ELR (cell line): ENCODE data around the gene SLMAP.

Experiments
- DNase-seq: peaks from one replicate; pipeline ENCODE4 v3.0.0-alpha.2; 2015; ENCODE audit warnings: low read depth

Gene SLMAP

DNA sequence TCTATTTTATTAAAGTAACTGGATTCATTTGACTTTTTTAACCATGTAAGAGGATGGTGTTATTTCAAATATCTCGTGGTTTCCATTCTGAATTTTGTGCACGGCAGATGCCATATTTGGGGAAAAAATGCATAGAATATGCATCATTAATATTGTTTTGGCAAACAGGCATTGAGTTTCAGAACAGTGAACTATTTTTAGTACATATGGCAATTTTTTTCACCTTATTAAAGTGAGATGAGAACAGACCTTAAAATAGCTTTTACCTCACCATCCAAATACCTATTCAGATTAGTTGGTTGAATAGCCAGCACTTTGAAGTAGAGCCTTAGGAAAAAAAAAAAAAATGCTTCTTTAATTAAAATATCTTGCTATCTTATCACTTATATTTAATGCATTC is 134.8 kb downstream of the SLMAP start:
- no peak for DNase-seq

DNA sequence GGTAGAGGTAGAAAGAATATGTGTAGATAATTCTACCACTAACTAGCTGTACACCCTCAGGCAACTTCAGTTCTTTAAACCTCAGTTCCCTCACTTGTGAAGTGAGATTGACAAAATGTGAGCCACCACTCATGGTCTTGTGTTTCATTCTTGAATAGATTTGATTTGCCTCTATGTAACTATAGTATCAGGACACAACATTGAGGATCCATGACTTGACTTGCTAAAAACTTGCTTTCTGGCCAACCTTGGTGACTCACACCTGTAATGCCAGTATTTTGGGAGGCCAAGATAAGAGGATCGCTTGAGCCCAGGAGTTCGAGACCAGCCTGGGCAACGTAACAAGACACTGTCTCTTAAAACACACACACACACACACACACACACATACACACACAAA is 136.3 kb downstream of the SLMAP start:
- DNase-seq = no peak

DNA sequence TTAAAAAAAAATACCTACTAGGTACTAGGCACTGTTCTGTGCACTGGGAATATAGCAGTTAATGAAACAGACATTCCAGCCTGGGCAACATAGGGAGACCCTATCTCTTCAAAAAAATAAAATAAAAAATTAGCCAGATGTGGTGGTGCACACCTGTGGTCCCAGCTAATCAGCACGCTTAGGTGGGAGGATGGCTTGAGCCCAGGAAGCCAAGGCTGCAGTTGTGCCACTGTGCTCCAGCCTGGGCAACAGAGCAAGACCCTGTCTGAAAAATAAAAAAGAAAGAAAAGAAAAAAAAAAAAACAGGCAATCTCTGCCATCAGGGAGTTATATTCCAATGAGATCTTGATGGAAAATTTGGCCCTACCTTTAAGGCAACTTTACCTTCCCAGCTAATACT is 137.0 kb downstream of the SLMAP start:
- no peak for DNase-seq

DNA sequence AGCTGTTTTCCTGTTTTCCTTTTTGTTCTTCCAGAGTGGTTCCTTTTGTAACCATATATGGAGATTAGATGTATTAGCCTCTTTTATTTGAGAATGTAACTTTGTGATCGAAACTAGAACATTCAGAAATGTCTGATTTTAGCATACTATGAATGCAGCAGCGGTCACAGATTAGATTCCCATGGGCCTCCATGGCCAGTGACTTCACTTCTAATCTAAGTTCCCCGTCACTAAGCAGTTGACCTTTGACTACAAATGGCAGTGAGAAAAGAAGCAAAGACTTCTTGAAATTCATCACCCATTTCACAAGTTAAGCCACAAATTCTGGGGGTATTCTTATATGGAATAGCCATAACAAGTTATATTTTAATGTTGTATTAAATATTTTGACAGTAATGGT is 137.6 kb downstream of the SLMAP start:
- no peak for DNase-seq

DNA sequence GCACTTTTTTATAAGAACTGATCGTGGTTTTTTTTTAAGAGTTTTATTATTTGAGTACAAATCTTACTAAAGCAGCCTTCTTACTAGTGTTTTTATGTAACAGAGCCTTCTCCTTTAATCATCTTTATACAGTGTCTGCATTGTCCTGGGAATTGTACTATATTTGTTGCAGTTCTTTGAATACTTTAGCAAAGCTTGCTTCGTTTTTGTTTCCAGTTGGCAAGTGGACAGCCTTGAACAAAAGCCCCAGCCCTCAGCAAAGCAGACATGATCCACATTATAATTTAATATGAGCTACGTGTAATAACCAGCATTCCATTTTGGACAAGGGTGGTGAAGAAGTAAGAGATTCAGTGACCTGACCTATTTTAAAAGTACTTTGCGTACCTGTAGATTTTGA is 139.9 kb downstream of the SLMAP start:
- no peak for DNase-seq

DNA sequence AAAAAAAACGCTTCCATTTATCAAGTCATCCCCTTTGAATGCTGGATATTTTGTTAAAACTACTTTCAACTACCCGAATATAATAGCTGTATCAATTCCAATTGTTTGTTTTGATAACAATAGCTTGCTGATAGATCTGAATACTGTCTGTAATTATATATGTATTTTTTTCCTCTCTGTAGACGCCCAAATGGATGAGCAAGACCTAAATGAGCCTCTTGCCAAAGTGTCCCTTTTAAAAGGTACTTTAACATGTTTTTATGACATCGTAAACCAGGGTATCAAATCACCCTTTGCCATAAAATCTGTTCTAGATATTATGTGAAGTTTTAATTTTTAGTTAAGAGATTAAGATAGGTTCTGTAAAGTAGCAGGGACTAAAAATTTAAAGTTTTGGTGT is 140.6 kb downstream of the SLMAP start:
- DNase-seq = no peak

DNA sequence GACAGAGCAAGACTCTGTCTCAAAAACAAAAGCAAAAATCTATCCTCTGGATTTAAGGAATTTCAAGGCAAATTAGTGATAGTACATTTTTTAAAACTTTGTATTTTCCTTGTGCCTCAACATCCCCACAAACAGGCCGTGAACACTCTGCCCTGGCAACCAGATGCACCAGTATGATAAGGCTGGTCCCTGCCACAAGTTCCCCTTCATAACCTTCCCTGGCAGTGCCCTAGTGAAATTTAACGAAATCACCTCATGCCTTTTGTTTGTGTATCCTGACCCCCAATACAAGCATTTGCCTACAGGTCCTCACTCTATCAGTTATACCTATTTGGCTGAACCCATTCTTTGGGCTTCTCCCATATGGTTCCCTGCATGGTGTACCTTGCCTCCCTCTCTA is 144.7 kb downstream of the SLMAP start:
- no peak for DNase-seq

DNA sequence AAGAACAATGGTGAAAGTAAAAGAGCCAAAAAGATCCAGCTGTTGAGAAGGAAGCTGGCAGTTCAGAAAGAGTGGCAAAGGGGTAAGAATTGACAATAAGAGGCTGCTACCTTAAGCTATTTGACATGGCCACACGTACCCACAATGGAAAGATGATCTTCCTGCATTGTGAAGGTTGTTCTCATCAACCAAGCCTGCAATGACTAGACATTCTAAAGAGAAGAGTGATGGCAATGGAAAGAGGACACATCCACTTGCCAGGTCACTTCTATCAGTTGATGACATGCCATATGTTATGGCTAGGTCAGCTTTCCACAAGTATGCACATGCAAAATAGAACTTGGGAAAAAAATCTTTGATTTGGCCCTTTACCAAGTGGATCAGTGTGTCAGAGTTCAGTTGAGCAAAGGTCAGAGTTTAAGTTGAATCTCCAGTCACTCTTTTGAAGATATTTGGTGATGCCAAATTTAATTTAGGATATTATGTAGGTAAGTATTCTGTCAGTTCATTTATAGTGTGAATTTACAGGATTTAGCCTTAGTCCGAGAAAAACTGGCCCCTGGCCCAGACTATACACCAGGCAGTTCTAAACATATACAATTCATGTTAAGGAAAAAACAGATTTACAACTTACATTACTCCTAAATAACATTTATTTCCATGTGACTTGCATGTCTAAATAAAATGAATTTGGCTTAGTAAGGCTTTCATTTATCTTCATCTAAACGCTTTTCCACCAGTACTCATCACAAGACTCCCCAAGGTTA is 147.2 kb downstream of the SLMAP start:
- no peak for DNase-seq

DNA sequence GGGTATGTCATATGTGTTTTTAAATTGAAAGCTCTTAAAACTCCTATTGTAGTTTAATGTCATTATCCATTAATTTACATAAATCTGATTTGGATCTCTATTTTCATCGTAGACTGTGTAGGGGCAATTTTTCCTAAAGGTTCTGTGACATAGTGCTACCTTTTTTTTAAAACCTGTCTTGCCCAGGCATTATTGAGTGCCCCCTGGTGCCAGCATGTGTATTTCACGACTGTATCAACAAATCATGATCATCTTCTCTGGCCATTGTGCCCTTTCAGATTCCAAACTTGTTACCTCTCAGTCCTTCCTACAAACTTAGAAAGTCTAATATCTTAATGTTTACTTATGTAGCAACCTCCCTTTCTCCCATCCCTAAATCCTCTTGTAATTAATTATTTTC is 154.9 kb downstream of the SLMAP start:
- DNase-seq = peak; percentile 57

DNA sequence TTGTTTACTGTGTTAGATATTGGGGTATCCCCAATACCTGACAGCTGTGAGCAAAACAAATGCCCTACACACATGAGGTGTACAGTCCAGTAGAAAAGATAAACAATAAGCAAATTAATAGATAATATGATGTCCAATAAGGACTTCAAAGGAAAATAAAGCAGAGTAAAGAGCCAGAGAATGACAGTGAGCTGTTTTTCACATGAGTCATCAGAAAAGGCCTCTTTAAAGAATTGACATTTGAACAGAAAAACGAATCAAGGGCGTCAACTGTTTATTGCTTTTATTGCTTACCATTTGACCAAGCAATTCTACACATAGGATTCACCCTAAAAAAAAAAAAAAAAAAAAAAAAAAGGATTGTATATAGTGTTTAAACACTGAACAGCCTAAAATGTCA is 155.5 kb downstream of the SLMAP start:
- DNase-seq = peak; percentile 68

DNA sequence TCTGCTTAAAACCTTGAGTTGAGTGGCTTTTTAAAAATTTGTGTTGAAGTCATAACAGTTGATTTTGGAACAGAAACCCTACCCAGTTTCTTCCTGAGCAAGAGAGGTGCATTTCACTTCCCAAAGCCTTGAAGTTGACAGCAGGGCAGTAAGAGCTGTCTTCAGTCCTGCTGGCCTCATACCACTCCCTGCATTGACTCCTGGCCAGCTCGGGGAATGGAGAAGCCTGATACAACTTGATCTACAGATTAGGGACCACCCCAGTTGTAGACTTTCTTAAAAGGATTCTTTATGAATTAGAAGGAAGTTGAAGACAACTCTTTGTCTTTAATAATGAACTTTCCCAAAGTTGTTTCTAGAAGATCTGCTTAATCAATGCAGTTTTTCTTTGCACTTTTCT is 161.5 kb downstream of the SLMAP start:
- peak; percentile 11 for DNase-seq

DNA sequence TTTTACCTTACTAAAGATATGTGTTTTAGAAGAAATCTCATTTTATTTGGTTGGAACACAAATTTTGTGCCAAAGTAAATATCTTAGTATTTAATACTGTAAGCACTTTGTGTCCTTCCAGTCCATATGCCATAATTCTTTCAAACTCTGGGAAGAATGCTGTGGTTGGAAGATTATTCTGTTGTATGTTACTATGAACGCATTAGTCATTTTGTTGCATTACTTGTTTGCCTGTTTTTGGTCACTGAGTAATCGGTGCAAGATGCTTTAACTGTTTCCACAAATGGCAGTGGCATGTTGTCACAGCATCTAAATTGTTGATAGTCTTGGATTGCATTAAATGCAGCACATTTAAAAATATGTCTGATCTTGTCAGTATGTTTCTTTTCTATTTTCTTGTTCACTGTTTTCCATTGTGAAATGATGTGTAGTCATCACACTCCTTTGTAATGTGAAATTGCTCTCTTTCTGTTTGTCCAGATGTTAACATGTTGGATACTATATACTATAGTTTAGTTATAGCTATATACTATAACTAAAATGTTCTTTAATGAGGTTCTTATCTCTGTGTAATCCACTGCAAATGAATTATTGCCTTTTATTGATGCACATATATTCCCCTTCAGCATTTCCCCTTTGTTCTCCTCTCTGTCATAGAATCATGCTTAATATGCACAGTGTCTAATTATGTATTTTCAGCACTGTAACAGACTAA is 162.2 kb downstream of the SLMAP start:
- peak; percentile 90 for DNase-seq

DNA sequence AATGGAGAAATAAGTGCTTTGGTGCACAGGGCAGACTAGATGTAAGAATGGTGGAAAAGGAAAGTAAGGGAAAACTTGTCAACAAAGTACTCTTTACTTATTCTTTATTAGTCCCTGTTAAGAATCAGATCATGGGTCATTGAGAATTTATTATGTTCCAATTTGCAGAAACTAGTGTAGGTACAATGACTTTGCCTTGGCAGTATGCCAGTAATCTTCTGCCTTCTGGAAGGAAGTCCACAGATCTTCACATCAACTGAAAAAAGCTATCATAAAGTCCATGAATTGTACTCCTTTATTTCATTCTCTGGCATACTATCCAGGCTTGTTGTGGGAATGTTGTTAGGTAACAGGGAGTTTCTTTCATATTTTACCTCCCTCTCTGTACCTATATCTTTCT is 163.9 kb downstream of the SLMAP start:
- DNase-seq = no peak

DNA sequence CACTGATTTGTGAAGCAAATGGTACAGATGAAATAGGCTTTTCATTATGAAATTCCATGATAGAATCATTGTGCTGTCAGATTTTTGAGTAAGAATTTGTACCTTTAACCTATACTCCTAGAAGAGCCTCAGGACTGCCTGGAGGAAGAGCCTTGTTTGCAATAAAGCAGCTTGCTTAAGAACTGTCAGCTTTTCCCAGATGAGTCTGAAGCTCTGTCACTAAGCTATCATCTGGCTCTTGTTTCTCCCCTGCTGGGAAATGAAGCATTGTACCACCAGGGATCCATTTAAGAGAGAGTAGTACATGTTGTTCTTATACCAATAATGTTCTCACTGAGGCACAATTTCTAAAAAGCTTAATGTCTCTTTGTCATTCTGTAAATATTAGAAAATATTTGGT is 167.0 kb downstream of the SLMAP start:
- no peak for DNase-seq

DNA sequence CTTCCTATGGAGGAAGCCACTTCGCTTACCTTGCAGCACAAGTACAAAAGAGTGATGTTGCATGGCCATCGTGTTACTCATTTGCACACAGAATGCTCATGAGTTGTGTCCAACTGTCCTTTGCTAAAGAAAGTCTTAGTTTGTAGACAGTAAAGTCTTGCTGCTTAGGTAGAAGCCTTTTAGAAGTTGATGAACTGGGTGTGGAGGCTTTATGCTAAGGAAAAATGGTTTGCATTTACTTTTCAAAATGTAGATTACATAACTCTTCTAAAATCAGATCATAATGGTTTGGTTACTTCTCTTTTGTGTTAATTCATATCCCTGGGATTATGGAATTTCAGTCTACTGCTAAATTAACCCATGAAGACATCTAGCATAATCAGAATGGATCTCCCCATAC is 167.6 kb downstream of the SLMAP start:
- no peak for DNase-seq

DNA sequence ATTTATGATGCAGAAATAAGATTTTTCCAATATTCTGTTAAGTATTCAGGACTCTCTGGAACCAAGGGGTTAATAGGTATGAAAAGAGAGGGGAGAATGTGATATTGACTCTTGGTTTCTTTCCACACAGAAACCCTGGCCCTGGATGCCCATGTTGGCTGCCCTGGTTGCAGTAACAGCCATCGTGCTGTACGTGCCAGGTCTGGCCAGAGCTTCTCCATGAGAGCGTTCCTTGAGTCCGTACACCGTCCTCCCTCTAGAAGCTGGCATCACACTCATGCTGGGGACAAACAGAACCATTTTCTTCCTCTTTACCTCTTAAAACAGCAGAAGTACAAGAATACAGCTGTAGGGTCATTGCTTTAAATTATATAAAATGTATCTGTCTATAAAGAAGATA is 171.1 kb downstream of the SLMAP start:
- DNase-seq = no peak

DNA sequence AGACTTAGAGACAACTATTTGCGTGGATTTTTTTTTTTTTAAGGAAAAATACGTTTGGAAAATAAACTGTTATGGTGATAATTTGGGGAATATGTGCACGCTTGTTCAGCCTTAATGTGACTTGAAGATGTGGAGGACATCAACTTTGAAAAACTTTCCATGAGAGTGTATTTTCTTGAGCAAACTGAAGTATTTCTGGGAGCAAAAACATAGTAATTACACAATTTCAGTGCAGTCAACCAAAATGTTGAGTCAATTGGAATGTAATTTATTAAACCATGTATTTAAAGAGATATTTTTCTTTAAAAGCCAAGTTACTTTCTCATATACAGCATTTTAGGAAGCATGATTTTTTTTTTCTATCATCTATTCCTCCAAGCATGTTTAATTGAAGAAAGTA is 171.8 kb downstream of the SLMAP start:
- DNase-seq = no peak

DNA sequence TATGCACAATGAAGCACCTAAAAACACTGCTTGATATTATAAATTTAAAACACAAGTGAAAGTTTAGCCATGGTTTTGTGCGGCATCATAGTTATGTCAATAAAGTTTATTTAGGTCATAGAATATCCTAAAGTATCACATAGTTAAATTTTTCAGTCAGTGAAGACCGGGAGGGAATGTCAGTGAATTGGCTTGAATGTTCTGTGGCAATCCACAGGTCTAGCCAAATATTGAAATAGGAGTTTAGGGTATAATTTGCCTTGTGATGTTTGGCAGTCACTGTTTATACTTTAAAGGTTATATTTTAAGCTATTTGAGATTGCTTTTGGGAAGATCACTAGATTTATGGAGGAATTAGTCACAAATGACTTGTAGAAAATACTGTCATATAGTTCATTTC is 172.4 kb downstream of the SLMAP start:
- no peak for DNase-seq

DNA sequence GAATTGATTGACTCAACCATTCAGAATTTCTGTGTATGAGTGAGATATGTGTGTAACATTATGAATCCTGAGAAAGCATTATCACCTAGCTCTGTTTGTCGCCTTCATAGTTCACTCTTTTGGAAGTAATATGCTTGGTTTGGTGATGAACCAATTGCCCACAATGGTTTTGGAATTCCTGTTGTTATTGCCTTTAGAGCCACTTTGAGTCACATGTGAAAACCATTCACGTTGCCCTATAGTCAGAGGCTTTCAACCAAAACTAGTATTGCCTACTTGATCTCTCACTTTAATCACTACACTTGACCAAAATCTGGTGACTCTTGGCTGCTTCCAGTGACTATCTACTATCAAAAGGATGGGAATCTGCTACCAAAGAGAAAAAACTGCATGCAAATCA is 173.9 kb downstream of the SLMAP start:
- no peak for DNase-seq

DNA sequence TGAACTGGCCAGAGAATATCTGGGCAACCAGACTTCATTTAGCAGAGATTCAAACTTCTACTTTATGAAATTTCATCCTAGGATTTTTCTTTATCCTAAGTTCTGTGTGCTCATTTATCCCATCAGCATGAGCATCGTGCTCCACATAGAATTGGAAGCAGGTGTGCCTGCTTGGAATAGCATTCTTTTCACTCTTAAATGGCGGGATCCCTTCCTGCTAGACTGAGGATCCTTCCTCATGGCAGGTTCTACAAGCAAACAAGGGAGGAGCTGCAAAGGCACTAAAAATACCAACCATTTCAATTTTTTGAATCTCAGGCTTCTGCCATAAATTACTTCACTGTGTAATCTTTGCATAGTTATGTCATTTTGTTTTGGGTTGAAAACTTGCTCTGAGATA is 177.5 kb downstream of the SLMAP start:
- DNase-seq = no peak

DNA sequence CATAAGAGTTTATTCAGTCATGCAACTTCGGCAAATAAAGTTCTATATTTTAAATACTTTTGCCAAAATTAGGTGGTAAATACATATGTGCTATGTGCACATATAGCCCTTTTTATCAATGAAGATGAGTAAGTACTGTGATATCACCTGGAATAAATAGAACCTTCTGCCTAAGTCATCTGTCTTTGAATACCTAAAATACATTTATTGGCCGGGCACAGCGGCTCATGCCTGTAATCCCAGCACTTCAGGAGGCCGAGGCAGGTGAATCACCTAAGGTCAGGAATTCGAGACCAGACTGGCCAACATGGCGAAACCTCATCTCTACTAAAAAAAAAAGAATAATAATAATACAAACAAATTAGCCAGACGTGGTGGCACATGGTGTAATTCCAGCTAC is 178.3 kb downstream of the SLMAP start:
- DNase-seq = no peak

DNA sequence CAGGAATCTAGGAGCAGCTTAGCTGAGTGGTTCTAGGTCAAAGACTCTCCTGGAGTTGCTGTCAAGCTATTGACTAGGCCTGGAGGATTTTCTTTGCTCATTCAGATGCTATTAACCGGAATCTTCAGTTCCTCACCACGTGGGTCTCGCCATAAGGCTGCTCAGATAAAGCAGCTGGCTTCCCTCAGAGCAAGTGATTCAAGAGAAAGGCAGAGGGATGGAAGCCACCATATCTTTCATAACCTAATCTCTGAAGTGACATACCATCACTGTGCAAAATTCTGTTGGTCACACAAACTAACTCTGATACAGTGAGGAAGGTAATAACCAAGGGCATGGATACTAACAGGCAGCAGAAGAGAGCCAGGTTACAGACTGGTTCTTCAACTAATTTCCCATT is 179.4 kb downstream of the SLMAP start:
- DNase-seq = no peak

DNA sequence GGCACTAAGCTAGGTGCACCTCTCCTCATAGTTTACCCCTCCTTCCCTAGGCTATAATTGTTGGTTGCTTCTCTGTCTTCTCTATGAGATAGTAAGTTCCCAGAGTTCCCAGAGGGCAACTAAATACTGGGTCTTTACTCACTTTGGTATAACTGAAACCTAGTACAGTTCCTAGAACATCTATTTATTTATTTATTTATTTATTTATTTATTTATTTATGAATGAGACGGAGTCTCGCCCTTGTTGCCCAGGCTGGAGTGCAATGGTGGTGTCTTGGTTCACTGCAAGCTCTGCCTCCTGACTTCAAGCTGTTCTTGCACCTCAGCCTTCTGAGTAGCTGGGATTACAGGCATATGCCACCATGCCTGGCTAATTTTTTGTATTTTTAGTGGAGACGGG is 181.0 kb downstream of the SLMAP start:
- DNase-seq = no peak

DNA sequence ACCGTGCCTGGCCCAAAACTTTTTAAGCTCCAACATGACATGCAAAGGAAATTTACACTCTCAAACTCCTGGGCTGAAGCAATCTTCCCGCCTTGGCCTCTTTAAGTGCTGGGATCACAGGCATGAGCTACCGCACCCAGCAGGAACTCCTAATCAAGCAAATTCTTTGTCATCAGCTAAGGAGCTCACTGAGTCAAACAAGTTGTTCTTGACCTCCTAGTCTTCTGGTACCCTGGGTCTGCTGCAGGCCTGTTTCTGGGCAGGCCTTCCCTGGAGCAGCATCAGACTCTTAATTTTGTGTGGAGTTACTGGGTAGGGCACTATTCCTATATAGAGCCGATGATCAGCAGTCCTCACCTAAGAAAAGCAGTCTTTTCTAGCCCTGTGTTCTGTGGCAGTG is 183.7 kb downstream of the SLMAP start:
- no peak for DNase-seq
